ENCODE results near the gene PRPF40B.
A peak's percentile ranks its signal among the peaks of the same experiment; 100 is the strongest.
"Not testable (repeated sequence)": the region's sequence is repeated elsewhere in the genome, so short reads cannot be mapped to it uniquely, and the experiment has no call there.

The PRPF40B gene

DNA sequence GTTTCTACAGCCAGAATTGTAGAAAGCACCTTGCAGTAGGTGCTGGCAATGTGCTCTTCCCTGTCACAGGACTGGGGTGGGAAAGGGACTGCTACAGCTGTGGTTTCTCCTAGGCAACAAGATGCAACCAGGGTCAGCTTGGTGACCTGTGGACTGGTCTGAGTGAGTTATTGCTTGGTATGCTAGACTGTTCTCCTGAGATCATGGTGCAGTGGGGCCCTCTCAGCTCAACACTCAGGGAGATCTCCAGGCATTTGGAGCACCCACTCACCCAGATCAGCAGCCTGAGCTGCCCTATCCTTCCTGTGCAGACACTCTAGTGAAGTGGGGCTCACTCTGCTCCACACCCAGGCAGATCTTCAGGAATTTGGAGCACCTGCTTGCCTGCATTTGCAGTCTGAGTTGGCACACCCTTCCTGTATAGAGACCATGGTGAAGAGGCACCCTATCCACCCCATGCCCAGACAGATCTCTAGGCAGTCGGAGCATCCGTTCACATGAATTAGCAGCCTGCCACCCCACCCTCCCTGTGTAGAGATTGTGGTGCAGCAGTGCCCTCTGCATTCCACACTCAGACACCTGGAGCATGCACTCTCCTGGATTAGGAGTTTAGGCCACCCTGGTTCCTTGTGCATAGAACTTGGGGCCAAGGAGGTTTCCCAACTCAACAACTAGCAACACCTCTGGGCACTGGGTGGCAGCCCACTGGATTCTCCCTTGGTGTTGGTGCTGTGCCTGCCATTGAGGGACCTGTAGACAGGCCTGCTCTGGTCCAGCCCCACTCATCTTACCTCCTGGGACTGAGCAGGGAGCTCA lies 14.1 kb upstream of the PRPF40B start:
- Histone ChIP-seq H3K9me3 (peaks cover 21% of the 10 kb centered on the region), H3K4me1 (peaks cover 15% of the 10 kb centered on the region)

DNA sequence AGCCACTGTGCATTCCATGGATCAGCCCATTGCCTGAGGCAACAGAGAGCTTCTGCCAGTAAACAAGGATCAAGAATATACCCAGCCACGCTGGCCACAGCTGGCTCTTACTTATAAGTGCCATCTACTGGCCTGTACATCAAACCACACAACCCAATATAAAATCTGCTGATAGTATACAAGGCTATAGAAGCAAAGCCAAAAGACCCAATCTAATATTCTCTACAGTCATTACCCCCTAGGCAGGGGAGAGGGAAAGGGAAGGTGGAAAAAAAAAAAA lies 13.5 kb upstream of the PRPF40B start:
- Histone ChIP-seq H3K4me1 (peaks cover 12% of the 10 kb centered on the region), H4K20me1 (no peaks in the 10 kb centered on the region), H3K27ac (no peak overlapping the region), H3K9ac (no peak overlapping the region), H3K36me3 (peaks cover 5% of the 10 kb centered on the region; the same call in 1 of the 2 replicates), H3K9me3 (peaks cover 26% of the 10 kb centered on the region), H3K4me3 (no peak overlapping the region), H3K4me2 (no peak overlapping the region), H3K27me3 (no peaks in the 10 kb centered on the region)
- TF ChIP-seq Cebpa-rat (IDR thresholded peaks at IDR 0.05), result no peak

More for the DNA sequence above, 14.1 kb upstream of the PRPF40B start:
- H3K27me3 ChIP-seq, result no peaks in the 10 kb centered on the region
- no peak overlapping the region for H3K27ac ChIP-seq
- no peak overlapping the region for H3K4me2 ChIP-seq
- TF ChIP-seq Cebpa-rat (IDR thresholded peaks at IDR 0.05), result no peak
- H4K20me1 ChIP-seq, result no peaks in the 10 kb centered on the region
- peaks cover 5% of the 10 kb centered on the region; the same call in 1 of the 2 replicates for H3K36me3 ChIP-seq
- no peak overlapping the region for H3K4me3 ChIP-seq
- no peak overlapping the region for H3K9ac ChIP-seq

GRCh38 chr12:49610785-49611184 lies 12.6 kb upstream of the PRPF40B start:
- H3K36me3 ChIP-seq, H3K9ac ChIP-seq, H3K4me1 ChIP-seq, H3K4me2 ChIP-seq, H4K20me1 ChIP-seq, H3K27me3 ChIP-seq, H3K27ac ChIP-seq, H3K4me3 ChIP-seq: not testable (repeated sequence)
- H3K9me3 ChIP-seq, result peaks cover 36% of the 10 kb centered on the region

- H3K27ac ChIP-seq, result no peak overlapping the region
- no peak for TF ChIP-seq Cebpa-rat (IDR thresholded peaks at IDR 0.05)
- H4K20me1 ChIP-seq, result no peaks in the 10 kb centered on the region
- H3K9ac ChIP-seq, result no peak overlapping the region
- no peak overlapping the region for H3K4me3 ChIP-seq
- H3K4me1 ChIP-seq, result peaks cover 14% of the 10 kb centered on the region
- H3K4me2 ChIP-seq, result no peak overlapping the region
- H3K27me3 ChIP-seq, result no peaks in the 10 kb centered on the region
- H3K9me3 ChIP-seq, result peaks cover 38% of the 10 kb centered on the region
- H3K36me3 ChIP-seq, result peaks cover 5% of the 10 kb centered on the region; the same call in 1 of the 2 replicates
Observed at GRCh38 chr12:49612210-49612609, 11.2 kb upstream of the PRPF40B start.

DNA sequence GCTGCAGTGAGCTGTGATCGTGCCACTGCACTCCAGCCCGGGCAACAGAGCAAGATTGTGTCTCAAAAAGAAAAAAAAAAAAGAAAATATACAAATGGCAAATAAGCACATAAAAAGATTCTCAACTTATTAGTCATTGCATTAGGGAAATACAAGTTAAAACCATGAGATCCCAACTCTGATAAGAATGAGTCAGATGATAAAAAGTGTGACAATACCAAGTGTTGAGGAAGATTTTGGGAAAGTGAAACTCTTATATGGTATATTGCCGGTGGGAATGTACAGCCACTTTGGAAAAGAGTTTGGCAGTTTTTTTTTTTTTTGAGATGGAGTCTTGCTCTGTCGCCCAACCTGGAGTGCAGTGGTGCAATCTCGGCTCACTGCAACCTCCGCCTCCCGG lies 7.6 kb upstream of the PRPF40B start:
- Histone ChIP-seq H4K20me1 (no peaks in the 10 kb centered on the region), H3K9me3 (peaks cover 25% of the 10 kb centered on the region), H3K4me2 (no peak overlapping the region), H3K36me3 (no peaks in the 10 kb centered on the region), H3K9ac (no peak overlapping the region), H3K4me1 (peaks cover 22% of the 10 kb centered on the region), H3K27me3 (no peaks in the 10 kb centered on the region), H3K27ac (no peak overlapping the region), H3K4me3 (no peak overlapping the region)
- no peak for TF ChIP-seq Cebpa-rat (IDR thresholded peaks at IDR 0.05)

DNA sequence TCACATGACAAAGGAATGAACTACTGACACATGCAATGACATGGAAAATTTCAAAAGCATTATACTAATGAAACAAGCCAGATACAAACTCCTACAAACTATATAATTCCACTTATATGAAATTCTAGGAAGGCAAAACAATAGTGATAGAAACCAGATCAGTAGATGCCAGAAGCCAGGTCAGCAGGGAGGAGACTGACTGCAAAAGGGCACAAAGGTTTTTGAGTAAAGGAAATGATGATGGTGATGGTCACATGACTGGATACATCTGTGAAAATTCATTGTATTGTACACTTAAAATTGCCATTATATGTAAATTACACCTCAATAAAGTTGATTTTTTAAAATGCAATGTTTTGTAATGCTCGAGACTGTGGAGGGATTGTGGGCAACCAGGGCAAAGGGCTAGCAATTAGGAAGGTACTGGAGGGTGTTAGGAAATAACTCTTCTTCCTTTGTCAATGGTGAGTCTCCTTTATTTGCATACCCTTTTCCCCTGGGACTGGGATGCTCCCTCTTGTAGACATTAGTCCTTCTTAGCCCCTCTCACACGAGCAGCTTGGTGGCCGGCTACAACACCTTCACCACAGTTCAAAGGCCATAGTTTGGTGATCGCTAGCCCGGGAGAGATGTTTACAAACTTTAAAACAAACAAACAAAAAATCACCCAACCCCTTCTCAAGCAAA lies 6.7 kb upstream of the PRPF40B start:
- no peaks in the 10 kb centered on the region for H3K27me3 ChIP-seq
- peaks cover 19% of the 10 kb centered on the region for H3K9me3 ChIP-seq
- no peaks in the 10 kb centered on the region for H4K20me1 ChIP-seq
- H3K4me2 ChIP-seq, result peak overlapping the region; percentile 39
- H3K27ac ChIP-seq, result no peak overlapping the region
- peaks cover 31% of the 10 kb centered on the region for H3K4me1 ChIP-seq
- H3K4me3 ChIP-seq, result no peak overlapping the region
- no peaks in the 10 kb centered on the region for H3K36me3 ChIP-seq
- no peak for TF ChIP-seq Cebpa-rat (IDR thresholded peaks at IDR 0.05)
- H3K9ac ChIP-seq, result no peak overlapping the region

DNA sequence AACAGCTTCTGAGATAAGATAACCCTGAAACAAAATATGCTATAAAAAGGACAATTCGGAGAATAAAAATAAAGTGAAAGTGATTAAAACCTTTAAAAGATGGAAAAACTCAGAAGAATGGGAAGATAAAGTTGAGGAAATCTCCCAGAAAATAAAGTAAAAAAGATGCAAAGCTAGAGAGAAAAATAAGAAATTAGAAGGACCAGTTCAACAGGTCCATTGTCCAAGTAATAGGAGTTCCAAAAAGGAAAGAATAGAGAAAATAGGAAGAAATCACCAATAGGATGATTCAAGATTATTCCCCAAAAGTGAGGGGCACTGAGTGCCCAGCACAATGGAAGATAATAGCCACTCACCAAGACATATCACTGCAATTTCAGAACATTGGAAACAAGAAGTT lies 4.8 kb upstream of the PRPF40B start:
- no peak overlapping the region for H3K4me2 ChIP-seq
- H3K36me3 ChIP-seq, result no peaks in the 10 kb centered on the region
- no peak overlapping the region for H3K9ac ChIP-seq
- no peak for TF ChIP-seq Cebpa-rat (IDR thresholded peaks at IDR 0.05)
- H3K4me1 ChIP-seq, result peaks cover 43% of the 10 kb centered on the region
- peaks cover 19% of the 10 kb centered on the region for H3K9me3 ChIP-seq
- no peaks in the 10 kb centered on the region for H3K27me3 ChIP-seq
- no peak overlapping the region for H3K4me3 ChIP-seq
- no peak overlapping the region for H3K27ac ChIP-seq
- no peaks in the 10 kb centered on the region for H4K20me1 ChIP-seq

DNA sequence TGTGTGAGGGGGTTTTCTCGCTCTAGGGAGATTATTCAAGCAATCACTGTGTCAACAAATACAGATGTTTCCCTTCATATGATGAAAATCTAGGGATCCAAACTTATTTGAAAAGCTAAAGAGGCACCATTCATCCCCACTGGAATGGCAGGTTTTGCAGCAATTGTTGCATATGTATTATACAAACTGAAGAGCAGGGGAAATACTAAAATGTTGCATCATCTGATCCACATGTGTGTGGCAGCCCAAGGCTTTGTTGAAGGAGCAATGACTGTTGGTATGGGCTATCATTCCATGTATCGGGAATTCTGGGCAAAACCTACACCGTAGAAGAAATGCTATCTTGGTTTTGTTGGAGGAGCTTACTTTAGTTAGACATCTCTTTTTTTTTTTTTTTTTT lies 4.1 kb upstream of the PRPF40B start:
- TF ChIP-seq Cebpa-rat (IDR thresholded peaks at IDR 0.05), result no peak
- Histone ChIP-seq H3K9me3 (peaks cover 18% of the 10 kb centered on the region), H3K4me3 (no peak overlapping the region), H3K4me2 (no peak overlapping the region), H3K4me1 (peaks cover 49% of the 10 kb centered on the region), H3K36me3 (no peaks in the 10 kb centered on the region), H4K20me1 (no peaks in the 10 kb centered on the region), H3K9ac (no peak overlapping the region), H3K27me3 (no peaks in the 10 kb centered on the region), H3K27ac (no peak overlapping the region)

DNA sequence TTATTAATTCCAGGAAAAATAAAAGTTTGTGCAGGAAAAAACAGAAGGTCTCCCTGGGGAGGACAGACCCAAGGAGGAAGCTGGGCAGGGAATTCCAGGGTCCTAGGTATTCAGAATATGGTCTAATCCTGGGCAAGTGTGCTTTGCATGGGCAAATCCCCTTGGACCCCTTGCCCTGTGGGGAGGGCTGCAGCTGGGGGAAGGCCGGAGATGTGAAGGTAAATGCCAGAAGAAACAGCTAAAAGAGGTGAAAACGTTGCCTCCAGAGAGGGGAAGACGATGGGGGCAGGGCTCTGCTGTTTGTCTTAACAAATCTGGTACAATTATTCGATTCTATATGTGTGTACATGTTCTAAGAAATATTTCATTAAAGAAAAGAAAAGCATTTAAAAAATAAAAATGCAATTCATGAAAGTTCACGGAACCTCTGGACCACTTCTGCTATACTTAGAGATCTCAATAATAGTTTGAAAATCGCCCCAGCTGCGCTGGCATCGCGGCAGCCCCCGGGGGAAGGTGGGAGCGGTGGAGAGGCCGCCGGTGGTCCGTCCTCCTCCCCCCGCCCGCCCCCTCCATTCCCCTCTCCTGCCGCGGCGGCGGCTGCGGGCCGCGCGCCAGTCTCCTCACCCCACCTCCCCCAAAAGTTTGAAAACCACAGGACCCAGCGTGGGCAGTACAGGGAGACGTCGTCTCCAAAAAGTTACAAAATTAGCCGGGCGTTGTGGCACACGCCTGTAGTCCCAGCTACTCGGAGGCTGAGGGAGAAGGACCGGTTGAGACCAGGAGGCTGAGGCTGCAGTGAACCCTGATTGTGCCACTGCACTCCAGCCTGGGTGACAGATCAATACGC lies 1.5 kb upstream of the PRPF40B start:
- peak overlapping the region; percentile 94 for H3K4me2 ChIP-seq
- no peak for TF ChIP-seq Cebpa-rat (IDR thresholded peaks at IDR 0.05)
- peaks cover 40% of the 10 kb centered on the region for H3K4me1 ChIP-seq
- H3K27ac ChIP-seq, result peak overlapping the region; percentile 64
- no peaks in the 10 kb centered on the region for H3K36me3 ChIP-seq
- peak overlapping the region; percentile 74 for H3K9ac ChIP-seq
- H4K20me1 ChIP-seq, result no peaks in the 10 kb centered on the region
- H3K9me3 ChIP-seq, result no peaks in the 10 kb centered on the region
- peak overlapping the region; percentile 65 for H3K4me3 ChIP-seq
- H3K27me3 ChIP-seq, result no peaks in the 10 kb centered on the region
